ENCODE results near the gene TRAPPC3. TPM values are rescaled to one million over a fixed set of nuclear protein-coding genes. Genes with fewer than 3 reads are reported as not detected.

The TRAPPC3 gene
- total RNA-seq, 1 donor from 2014 or later: 68.5 TPM

DNA sequence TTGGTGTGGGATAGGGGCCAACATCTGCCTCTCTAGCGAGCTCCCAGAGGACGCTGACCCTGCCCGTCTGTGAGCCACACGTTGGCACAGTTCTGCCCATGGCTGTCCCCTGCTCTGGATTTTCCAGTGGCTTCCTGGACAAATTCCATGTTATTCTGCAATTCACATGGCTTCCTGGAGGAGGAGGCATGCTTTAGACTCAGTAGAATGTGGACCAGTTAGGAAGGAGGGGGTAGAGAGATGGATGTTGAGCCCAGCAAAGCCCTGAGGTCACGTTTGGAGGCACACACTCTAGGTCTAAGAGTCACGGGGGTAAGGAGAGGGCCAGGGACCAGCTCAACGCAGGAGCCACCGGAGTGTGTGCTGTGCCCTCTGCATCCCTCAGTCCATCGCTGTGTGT lies 36.5 kb downstream of the TRAPPC3 start:
- Mint-ChIP-seq H3K4me3 (no peak overlapping the region), H3K9me3 (no peaks in the 10 kb centered on the region), H3K27me3 (ENCODE audit: low read depth) (no peaks in the 10 kb centered on the region), H3K4me1 (peaks cover 14% of the 10 kb centered on the region), H3K27ac (no peak overlapping the region), H3K36me3 (no peaks in the 10 kb centered on the region)
- no peak for DNase-seq (ENCODE audit: low spot score in 2 of 2, unreplicated experiment in 2 of 2)
- TF ChIP-seq, protein P1, sequence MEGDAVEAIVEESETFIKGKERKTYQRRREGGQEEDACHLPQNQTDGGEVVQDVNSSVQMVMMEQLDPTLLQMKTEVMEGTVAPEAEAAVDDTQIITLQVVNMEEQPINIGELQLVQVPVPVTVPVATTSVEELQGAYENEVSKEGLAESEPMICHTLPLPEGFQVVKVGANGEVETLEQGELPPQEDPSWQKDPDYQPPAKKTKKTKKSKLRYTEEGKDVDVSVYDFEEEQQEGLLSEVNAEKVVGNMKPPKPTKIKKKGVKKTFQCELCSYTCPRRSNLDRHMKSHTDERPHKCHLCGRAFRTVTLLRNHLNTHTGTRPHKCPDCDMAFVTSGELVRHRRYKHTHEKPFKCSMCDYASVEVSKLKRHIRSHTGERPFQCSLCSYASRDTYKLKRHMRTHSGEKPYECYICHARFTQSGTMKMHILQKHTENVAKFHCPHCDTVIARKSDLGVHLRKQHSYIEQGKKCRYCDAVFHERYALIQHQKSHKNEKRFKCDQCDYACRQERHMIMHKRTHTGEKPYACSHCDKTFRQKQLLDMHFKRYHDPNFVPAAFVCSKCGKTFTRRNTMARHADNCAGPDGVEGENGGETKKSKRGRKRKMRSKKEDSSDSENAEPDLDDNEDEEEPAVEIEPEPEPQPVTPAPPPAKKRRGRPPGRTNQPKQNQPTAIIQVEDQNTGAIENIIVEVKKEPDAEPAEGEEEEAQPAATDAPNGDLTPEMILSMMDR (IDR thresholded peaks at IDR 0.05; ENCODE audit: unreplicated experiment): no peak

DNA sequence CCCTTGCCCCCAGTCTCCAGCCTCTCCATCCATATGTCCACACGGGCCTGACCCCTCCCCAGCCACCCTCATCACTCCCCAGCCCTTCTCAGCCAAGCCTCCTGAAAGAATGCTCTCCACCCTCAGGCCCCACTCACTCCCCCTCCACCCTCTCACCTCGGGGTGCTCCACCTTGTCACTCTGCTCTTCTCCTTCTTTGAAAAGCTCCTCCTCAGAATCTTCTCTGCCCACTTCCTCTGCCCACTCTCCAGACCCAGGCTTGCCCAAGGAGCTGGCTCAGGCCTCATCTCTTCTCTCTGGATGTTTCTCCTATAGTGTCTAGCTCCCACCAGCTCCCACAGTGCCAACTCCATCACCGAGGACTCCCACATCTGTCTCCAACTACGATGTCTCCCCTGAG lies 38.1 kb downstream of the TRAPPC3 start:
- no peaks in the 10 kb centered on the region for H3K36me3 Mint-ChIP-seq
- TF ChIP-seq, protein P1 (IDR thresholded peaks at IDR 0.05; ENCODE audit: unreplicated experiment): no peak
- H3K9me3 Mint-ChIP-seq: no peaks in the 10 kb centered on the region
- DNase-seq (ENCODE audit: low spot score in 2 of 2, unreplicated experiment in 2 of 2): no peak
- peaks cover 13% of the 10 kb centered on the region for H3K4me1 Mint-ChIP-seq
- H3K27me3 Mint-ChIP-seq (ENCODE audit: low read depth): no peaks in the 10 kb centered on the region
- H3K4me3 Mint-ChIP-seq: no peak overlapping the region
- peak overlapping the region; percentile 26 for H3K27ac Mint-ChIP-seq

DNA sequence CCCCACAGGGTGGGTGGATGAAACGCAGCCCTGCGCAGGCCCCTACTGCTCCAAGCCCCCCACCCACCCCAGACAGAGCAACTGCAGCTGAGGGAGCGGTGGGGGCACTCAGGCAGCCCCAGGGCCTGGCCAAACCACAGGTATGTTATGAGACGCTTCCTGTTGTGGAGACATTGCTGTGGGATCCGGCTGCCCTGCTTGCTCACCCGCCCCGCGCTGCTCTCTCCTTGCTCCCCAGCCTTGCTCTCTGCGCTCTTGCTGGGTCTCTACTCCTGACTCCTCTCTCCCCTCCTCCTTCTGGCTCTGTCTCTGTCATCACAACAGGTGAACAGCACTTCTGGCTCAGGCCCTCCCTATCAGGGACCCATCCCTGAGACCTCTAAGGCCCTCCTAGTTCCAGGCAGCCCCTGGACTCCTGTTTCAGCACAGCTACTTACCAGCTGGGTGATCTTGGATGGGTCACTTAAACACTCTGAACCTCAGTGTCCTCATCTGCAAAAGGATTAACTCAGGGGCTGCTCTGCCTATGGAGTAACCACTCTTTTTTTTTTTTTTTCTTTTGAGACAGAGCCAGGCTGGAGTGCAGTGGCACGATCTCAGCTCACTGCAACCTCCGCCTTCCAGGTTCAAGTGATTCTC lies 40.1 kb downstream of the TRAPPC3 start:
- Mint-ChIP-seq H3K4me3 (no peak overlapping the region), H3K4me1 (peaks cover 13% of the 10 kb centered on the region), H3K27ac (peak overlapping the region; percentile 66), H3K27me3 (ENCODE audit: low read depth) (no peaks in the 10 kb centered on the region), H3K36me3 (no peaks in the 10 kb centered on the region), H3K9me3 (no peaks in the 10 kb centered on the region)
- TF ChIP-seq, protein P1 (IDR thresholded peaks at IDR 0.05; ENCODE audit: unreplicated experiment): no peak
- DNase-seq (ENCODE audit: low spot score in 2 of 2, unreplicated experiment in 2 of 2): no peak

DNA sequence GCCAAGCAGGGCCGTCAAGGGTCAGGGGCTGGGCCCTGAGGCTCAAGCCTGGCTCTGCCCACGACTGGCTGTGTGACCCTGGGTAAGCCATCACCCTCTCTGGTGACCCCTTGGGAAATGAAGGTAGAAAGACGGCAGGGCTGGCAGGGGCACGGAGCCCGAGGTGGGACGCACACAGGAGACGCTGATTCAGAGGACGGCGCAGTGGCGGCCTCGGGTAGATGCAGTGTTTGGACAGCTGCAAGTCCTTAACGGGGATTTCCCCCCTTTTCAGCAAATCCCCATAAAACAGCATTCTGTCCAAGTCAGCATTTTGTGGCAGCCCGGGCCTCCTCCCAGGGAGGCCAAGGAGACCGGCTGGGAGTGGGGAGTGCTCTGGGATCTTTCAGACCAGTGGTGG lies 41.0 kb downstream of the TRAPPC3 start:
- Mint-ChIP-seq H3K27ac (peak overlapping the region; percentile 88), H3K4me1 (peaks cover 13% of the 10 kb centered on the region), H3K4me3 (peak overlapping the region; percentile 35), H3K36me3 (no peaks in the 10 kb centered on the region), H3K27me3 (ENCODE audit: low read depth) (no peaks in the 10 kb centered on the region), H3K9me3 (no peaks in the 10 kb centered on the region)
- no peak for DNase-seq (ENCODE audit: low spot score in 2 of 2, unreplicated experiment in 2 of 2)
- TF ChIP-seq, protein P1 (IDR thresholded peaks at IDR 0.05; ENCODE audit: unreplicated experiment): no peak

DNA sequence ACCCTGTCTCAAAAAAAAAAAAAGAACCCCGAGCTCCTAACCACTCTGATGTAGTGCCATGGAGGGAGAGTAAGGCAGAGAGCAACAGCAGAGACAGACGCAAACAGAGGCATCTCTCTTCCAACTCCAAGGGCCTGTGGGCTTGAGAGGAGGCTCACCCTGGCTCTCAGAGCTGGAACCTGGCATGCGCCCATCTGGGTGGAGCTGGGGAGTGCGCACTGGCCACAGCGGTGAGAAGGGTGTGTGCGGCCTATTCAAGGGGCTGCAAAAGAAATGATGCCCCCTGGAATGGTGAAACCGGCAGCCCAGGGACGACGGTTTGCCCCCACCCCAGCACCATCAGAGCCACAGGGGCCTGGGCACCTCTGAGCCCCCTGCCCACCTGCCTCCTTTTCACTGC lies 41.9 kb downstream of the TRAPPC3 start:
- TF ChIP-seq, protein P1 (IDR thresholded peaks at IDR 0.05; ENCODE audit: unreplicated experiment): no peak
- DNase-seq (ENCODE audit: low spot score in 2 of 2, unreplicated experiment in 2 of 2): no peak
- Mint-ChIP-seq H3K27me3 (ENCODE audit: low read depth) (no peaks in the 10 kb centered on the region), H3K27ac (no peak overlapping the region), H3K36me3 (no peaks in the 10 kb centered on the region), H3K9me3 (no peaks in the 10 kb centered on the region), H3K4me1 (peaks cover 13% of the 10 kb centered on the region), H3K4me3 (no peak overlapping the region)

DNA sequence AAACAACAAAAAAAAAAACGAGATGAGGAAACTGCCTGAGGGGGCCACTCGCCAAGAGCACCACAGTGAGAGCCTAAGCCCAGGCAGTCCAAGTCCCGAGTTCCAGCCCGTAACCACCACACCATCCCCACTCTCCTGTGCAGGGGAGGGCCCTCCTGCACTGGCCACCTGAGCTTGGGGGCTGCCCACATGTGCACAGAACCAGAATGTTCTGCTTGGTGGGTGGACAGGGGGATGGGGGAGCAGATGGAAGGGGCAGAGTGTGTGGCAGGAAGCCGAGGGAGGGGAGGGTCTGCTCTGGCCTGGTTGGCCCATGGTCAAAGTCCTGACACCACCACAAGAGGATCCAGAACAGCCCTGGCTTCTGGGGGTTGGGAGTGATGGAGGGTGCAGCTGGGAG lies 43.0 kb downstream of the TRAPPC3 start:
- no peak for DNase-seq (ENCODE audit: low spot score in 2 of 2, unreplicated experiment in 2 of 2)
- TF ChIP-seq, protein P1 (IDR thresholded peaks at IDR 0.05; ENCODE audit: unreplicated experiment): no peak
- Mint-ChIP-seq H3K27me3 (ENCODE audit: low read depth) (no peaks in the 10 kb centered on the region), H3K36me3 (no peaks in the 10 kb centered on the region), H3K9me3 (no peaks in the 10 kb centered on the region), H3K4me3 (no peak overlapping the region), H3K4me1 (peaks cover 13% of the 10 kb centered on the region), H3K27ac (no peak overlapping the region)
